ENCODE data around the gene SYTL2. TPM values are rescaled to one million over a fixed set of nuclear protein-coding genes. Genes with fewer than 3 reads are reported as not detected.
"Not testable (repeated sequence)": the region's sequence is repeated elsewhere in the genome, so short reads cannot be mapped to it uniquely, and the experiment has no call there.

The SYTL2 gene
- polyA plus RNA-seq, 1 experiment = 43.5 TPM

DNA sequence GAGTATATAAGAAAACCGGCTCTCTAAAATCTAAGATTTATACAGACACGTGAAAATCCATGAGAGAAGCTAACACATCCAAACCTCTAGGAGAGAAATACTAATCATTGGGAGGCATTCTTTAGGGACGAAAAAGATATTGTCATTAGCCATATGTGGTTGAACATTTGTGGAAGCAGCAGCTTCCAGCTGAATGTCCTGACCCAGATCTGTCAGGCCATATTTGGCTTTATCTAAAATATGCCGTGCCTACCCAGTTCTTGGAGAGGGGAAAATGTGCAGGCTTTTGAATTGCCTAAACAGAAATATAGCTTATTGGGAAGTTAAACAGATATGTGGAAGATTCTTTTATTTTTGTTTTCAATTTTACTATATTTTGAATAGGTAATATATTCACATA is 131.4 kb downstream of the SYTL2 start:
- Histone ChIP-seq H3K27me3 (ENCODE audit: control insufficient read depth, insufficient read depth, low read length) (no peaks in the 10 kb centered on the region), H3K36me3 (ENCODE audit: control insufficient read depth, insufficient read depth, low read length) (no peaks in the 10 kb centered on the region), H3K4me3 (ENCODE audit: low read depth, low read length) (no peak overlapping the region)
- DNase-seq (ENCODE audit: low read depth) = no peak
- POLR2A ChIA-PET = interaction anchor here (0.6 kb wide), 1 partner anchor 246 kb away, joined by 3 read pairs; no protein-coding TSS in a partner anchor
- TF ChIP-seq, protein P1, sequence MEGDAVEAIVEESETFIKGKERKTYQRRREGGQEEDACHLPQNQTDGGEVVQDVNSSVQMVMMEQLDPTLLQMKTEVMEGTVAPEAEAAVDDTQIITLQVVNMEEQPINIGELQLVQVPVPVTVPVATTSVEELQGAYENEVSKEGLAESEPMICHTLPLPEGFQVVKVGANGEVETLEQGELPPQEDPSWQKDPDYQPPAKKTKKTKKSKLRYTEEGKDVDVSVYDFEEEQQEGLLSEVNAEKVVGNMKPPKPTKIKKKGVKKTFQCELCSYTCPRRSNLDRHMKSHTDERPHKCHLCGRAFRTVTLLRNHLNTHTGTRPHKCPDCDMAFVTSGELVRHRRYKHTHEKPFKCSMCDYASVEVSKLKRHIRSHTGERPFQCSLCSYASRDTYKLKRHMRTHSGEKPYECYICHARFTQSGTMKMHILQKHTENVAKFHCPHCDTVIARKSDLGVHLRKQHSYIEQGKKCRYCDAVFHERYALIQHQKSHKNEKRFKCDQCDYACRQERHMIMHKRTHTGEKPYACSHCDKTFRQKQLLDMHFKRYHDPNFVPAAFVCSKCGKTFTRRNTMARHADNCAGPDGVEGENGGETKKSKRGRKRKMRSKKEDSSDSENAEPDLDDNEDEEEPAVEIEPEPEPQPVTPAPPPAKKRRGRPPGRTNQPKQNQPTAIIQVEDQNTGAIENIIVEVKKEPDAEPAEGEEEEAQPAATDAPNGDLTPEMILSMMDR (IDR thresholded peaks at IDR 0.05; ENCODE audit: insufficient read depth, low read depth, low read length) = no peak
- CTCF ChIA-PET = interaction anchor here (0.9 to 1.5 kb wide), 2 partner anchors 12 to 15 kb away, joined by 3 to 4 read pairs; partner anchors contain the start of gene CREBZF

DNA sequence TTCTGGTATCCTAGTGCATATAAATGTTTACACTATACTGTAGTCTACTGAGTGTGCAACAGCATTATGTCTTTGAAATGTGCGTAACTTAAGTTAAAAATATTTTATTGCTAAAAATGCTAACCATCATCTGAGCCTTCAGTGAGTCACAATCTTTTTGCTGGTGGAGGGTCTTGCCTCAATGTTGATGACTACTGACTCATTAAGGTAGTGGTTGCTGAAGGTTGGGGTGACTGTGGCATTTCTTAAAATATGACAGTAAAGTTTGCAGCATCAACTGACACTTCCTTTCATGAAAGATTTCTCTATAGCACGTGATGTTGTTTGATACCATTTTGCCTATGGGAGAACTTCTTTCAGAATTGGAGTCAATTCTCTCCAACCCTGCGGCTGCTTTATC is 137.5 kb downstream of the SYTL2 start:
- Histone ChIP-seq H3K4me3 (ENCODE audit: low read depth, low read length) (no peak overlapping the region), H3K27me3 (ENCODE audit: control insufficient read depth, insufficient read depth, low read length) (no peaks in the 10 kb centered on the region), H3K36me3 (ENCODE audit: control insufficient read depth, insufficient read depth, low read length) (no peaks in the 10 kb centered on the region)
- DNase-seq (ENCODE audit: low read depth) = no peak
- CTCF ChIA-PET = no interaction called here
- POLR2A ChIA-PET = no interaction called here
- TF ChIP-seq, protein P1 (IDR thresholded peaks at IDR 0.05; ENCODE audit: insufficient read depth, low read depth, low read length) = no peak

DNA sequence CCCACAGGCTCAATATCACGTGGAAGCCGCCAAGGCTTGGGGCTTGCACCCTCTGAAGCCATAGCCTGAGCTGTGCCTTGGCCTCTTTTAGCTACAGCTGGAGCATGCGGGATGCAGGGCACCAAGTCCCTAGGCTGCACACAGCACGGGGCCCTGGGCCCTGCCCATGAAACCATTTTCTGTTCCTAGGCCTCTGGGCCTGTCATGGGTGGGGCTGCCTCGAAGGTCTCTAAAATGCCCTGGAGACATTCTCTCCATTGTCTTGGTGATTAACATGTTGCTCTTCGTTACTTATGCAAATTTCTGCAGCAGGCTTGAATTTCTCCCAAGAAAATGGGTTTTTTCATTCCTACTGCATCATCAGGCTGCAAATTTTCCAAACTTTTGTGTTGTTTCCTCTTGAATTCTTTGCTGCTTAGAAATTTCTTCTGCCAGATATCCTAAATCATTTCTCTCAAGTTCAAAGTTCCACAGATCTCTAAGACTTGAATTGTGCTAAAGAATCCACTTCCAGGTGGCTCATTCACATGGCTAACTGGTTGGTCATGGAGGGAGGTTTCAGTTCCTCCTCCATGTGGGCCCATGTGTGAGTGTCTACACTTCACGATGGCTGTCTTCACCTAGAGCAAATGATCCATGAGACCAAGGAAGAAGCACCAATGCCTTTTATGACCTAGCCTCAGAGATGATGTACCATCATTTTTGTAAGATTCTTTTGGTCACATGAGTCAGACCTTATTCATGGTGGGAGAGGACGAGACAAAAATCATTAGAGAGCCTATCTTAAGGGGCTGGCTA is 138.6 kb downstream of the SYTL2 start:
- no peak overlapping the region for H3K4me3 ChIP-seq (ENCODE audit: low read depth, low read length)
- TF ChIP-seq, protein P1 (IDR thresholded peaks at IDR 0.05; ENCODE audit: insufficient read depth, low read depth, low read length) = no peak
- no peaks in the 10 kb centered on the region for H3K36me3 ChIP-seq (ENCODE audit: control insufficient read depth, insufficient read depth, low read length)
- H3K27me3 ChIP-seq (ENCODE audit: control insufficient read depth, insufficient read depth, low read length) = no peaks in the 10 kb centered on the region
- POLR2A ChIA-PET = no interaction called here
- DNase-seq (ENCODE audit: low read depth) = no peak
- CTCF ChIA-PET = interaction anchor here (0.6 kb wide), 1 partner anchor 12 kb away, joined by 3 read pairs; no protein-coding TSS in a partner anchor

DNA sequence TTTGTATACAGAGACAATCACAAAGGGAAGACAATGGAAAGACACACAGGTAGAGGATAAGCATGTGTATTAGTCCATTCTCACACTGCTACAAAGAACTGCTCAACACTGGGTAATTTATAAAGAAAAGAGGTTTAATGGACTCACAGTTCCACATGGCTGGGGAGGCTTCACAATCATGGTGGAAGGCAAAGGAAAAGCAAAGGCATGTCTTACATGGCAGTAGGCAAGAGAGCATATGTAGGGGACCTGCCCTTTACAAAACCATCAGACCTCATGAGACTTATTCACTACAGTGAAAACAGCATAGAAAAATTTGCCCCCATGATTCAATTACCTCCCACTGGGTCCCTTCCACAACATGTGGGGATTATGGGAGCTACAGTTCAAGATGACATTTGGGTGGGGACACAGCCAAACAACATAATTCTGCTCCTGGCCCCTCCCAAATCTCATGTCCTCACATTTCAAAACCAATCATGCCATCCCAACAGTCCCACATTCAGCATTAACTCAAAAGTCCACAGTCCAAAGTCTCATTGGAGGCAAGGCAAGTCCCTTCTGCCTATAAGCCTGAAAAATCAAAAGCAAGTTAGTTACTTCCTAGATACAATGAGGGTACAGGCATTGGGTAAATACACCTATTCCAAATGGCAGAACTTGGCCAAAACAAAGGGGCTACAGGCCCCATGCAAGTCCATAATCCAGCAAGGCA is 139.8 kb downstream of the SYTL2 start:
- H3K36me3 ChIP-seq (ENCODE audit: control insufficient read depth, insufficient read depth, low read length); H3K27me3 ChIP-seq (ENCODE audit: control insufficient read depth, insufficient read depth, low read length); POLR2A ChIA-PET; H3K4me3 ChIP-seq (ENCODE audit: low read depth, low read length); DNase-seq (ENCODE audit: low read depth); CTCF ChIA-PET: not testable (repeated sequence)

DNA sequence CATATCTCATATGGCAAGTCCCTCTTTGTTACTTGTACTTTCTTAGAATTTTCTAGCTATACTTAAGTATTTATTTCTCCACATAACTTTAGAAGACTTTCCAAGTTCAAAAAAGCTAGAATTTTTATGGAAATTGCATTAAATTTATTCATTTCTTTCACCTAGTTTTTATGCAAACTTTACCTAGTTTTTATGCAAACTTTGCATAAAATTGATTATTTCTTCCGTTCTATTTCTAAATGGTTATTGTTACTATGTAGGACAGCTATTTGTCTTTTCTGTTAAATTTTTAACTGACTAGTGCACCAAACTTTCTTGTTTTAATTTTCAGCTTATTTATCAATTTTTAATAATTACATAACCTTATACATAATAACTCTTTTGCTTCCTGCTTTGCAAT is 142.8 kb downstream of the SYTL2 start:
- H3K27me3 ChIP-seq (ENCODE audit: control insufficient read depth, insufficient read depth, low read length) = no peaks in the 10 kb centered on the region
- POLR2A ChIA-PET = no interaction called here
- CTCF ChIA-PET = no interaction called here

More for the DNA sequence above, 142.8 kb downstream of the SYTL2 start:
- TF ChIP-seq, protein P1 (IDR thresholded peaks at IDR 0.05; ENCODE audit: insufficient read depth, low read depth, low read length) = no peak
- no peak overlapping the region for H3K4me3 ChIP-seq (ENCODE audit: low read depth, low read length)
- DNase-seq (ENCODE audit: low read depth) = no peak
- no peaks in the 10 kb centered on the region for H3K36me3 ChIP-seq (ENCODE audit: control insufficient read depth, insufficient read depth, low read length)
